Hypothalamus (tissue), 51 donors: Measurements from ENCODE around the gene PIGW.

Source experiments
- DNase-seq, 51 donors: peaks; one replicate each; lab custom pipeline; 2025; lab: John Stamatoyannopoulos, UW

Gene PIGW

DNA sequence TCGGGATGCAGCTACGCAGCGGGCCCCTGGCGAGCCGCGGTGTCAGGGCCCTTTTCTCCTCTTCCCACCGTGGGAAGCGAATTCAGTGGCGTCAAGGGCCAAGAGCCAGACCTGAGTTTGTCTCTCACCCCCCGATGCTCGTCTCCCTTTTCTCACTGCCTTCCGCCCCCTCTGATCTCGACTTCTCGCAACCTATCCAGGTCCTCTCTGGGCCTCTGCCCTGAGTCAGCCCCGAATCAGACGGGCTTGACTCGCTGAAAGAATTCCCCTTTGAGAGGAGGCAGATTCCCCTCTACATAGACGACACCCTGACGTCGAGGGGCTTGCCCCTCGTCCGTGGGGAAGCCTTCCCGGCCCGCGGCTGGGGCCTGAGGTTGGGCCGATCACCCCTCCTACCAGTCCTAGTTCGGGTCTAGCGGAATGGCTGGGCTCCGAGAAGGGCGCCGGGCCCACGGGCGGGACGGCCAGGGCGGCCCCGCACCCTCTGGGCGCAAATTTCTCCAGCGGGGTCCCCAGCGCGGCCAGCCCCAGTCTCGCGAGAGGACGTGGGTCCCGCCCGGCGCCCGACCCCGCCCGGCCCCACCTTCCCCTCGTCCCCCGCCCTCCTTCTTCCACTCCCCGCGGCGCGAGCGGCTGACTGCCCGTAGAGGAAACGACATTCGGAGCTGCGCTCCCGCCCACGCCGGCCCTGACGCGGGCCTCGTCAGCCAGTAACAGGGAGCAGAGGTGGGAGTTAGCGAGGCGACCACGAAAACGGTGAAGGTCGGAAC, 9.7 kb downstream of the PIGW start, which contains the start of gene GGNBP2:
TSS of gene GGNBP2 (plus strand) at position 613 of the 770 bp plus-strand sequence. CDS start 806 bp downstream, outside the sequence.
- DNase-seq, result peak in 50 of 51 donors; percentile 67 to 94 (median 83)

DNA sequence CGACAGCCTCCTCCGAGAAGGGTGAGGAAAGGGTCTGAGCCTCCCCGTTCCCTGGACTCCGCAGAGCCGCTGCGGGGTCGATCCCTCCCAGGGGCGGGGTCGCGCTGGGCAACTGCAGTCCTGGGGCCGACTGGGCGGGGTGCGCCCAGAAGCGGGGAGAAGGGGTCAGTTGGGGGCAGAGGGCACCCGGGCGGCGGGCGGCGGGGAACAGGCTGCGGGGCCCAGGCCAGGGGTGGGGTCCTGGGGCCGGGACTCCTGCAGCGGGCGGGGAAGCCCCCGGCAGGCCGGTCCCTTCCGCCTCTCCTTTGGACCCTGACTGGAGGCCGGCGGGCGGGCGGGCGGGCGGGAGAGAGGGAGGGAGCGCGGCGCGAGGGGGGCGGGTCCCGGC, 10.3 kb downstream of the PIGW start:
- peak in 25 of 51 donors; percentile 67 to 95 (median 84) for DNase-seq

DNA sequence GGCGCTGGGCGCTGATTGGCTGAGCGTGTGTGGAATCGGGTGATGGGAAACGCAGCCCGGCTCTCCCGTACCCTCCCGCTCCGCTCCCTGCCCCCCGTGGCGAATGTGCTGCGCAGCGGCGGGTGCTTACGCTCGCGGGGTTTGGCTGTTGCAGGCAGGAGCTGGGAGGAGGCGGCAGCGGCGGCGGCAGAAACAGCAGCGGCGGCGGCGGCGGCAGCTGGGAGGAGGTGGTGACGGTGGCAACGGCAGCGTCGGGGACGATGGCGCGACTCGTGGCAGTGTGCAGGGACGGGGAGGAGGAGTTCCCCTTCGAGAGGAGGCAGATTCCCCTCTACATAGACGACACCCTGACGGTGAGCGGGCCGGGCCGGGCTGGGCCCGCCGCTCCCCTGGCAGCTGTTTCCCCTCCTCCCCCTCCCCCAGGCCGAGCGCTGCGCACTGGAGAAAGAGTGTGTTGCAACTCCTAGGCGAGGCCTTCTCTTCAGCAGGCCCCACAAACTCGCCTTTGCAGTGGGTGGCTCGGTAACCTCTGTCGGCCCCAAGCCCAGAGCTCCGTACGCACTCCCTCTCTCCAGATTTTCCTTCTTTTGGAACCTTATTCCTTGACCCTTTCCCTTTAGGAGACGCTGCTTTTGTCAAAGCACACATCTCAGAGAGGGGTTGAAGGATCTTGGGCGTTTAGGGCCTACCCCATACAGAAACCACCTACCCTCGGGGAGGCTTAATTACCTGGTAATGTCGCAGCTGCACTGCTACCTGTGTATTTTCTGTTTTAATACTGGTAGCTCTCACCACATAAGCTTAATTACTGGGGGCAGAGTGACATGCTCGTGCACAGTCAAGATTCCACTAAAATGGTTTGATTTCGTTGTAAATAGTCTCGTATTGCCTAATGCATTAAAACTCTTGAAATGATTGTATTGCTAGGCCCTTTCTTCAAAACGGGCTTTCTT, 11.0 kb downstream of the PIGW start:
- peak in 50 of 51 donors; percentile 71 to 98 (median 93) for DNase-seq

GRCh38 chr17:36546418-36547093, 11.8 kb downstream of the PIGW start:
- no peak for DNase-seq

- DNase-seq, result no peak
Observed at GRCh38 chr17:36547776-36548175, 13.0 kb downstream of the PIGW start.

- DNase-seq, result no peak
Observed at GRCh38 chr17:36550491-36551417, 16.0 kb downstream of the PIGW start.

DNA sequence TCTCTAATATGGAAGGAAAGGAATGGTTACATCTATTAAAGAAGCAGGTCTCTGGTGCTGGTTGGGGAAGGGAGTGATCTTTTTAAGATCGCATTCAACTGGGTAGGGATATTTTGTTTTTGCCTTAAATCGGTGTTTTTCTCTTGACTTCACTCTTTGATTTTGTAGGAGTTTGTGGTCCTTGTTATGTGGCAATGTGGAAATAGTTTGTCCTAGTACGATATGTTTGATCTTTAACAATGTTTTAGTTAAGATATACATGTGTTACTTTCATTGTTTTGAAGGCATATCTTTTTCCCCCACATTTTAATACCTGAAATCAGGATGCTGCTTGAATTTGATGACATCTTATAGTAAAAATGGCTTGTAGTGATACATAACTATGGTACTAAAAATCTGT, 18.7 kb downstream of the PIGW start:
- DNase-seq, result no peak

DNA sequence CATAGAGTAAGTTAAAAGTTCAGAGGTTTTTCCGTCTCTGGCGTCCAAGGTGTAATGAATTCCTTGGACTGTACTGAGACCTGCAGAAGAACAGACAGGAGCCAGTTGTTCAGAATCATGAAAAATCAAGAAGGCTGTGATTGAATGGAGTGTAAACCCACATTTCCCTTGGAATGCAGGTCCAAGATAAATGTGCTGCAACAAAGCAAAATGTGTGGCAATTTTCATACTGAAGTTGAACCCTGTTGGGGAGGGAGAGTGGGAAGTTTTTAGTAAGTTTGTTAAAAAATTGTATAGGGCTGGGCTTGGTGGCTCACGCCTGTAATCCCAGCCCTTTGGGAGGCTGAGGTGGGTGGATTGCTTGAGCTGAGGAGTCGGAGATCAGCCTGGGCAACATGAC, 31.3 kb downstream of the PIGW start:
- no peak for DNase-seq

GRCh38 chr17:36575028-36575427, 40.2 kb downstream of the PIGW start:
- no peak for DNase-seq

DNA sequence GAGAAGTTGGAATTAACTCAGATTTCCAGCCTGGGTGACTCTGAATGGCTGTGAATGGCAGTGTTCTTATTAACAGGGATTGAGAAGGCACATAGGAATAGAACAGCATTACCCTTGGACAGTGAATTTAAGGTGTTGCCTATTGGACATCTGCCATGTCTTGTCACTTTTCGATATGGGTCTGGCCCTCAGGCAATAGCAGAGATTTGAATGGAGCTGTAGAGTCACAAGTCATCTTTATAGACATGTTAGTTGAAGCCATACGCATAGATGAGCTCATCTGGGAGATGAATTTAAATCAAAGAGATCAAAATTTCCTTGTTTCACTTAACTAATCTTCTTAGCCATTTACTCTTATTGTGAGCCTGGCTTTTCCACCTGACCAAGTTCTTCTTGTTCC, 42.0 kb downstream of the PIGW start:
- no peak for DNase-seq

GRCh38 chr17:36578671-36579070, 43.9 kb downstream of the PIGW start:
- peak in 1 of 51 donors; percentile 6 for DNase-seq

GRCh38 chr17:36583787-36584186, 49.0 kb downstream of the PIGW start:
- no peak for DNase-seq

GRCh38 chr17:36586138-36586537, 51.4 kb downstream of the PIGW start:
- no peak for DNase-seq
